Measurements from ENCODE around the gene TPMT.

The TPMT gene

GRCh38 chr6:18107061-18107460 is 47.8 kb downstream of the TPMT start:
- no peak for DNase-seq

GRCh38 chr6:18102783-18103509 is 51.9 kb downstream of the TPMT start:
- no peak for DNase-seq

- no peak for DNase-seq
Measured at GRCh38 chr6:18101873-18102272, 53.0 kb downstream of the TPMT start.

GRCh38 chr6:18101271-18101670 is 53.6 kb downstream of the TPMT start:
- no peak for DNase-seq

GRCh38 chr6:18100296-18100695 is 54.6 kb downstream of the TPMT start:
- no peak for DNase-seq

- no peak for DNase-seq
Measured at GRCh38 chr6:18099511-18099910, 55.4 kb downstream of the TPMT start.

- DNase-seq, result no peak
Measured at GRCh38 chr6:18096423-18096822, 58.5 kb downstream of the TPMT start.

- DNase-seq, result no peak
Measured at GRCh38 chr6:18091382-18091781, 63.5 kb downstream of the TPMT start.

- DNase-seq, result no peak
Measured at GRCh38 chr6:18090349-18090786, 64.5 kb downstream of the TPMT start.

- no peak for DNase-seq
Measured at GRCh38 chr6:18088419-18089296, 66.2 kb downstream of the TPMT start.

GRCh38 chr6:18087396-18088165 is 67.3 kb downstream of the TPMT start:
- no peak for DNase-seq

- no peak for DNase-seq
Measured at GRCh38 chr6:18081025-18081668, 73.7 kb downstream of the TPMT start.

- no peak for DNase-seq
Measured at GRCh38 chr6:18080544-18080943, 74.3 kb downstream of the TPMT start.

- DNase-seq, result no peak
Measured at GRCh38 chr6:18078866-18079265, 76.0 kb downstream of the TPMT start.

Measured in NCI-H1048 (cell line).